HG03280 (cell line): ENCODE data around the gene CELSR3.

Experiments used
- ATAC-seq: cut with Tn5 transposase; IDR thresholded peaks from one replicate; pipeline ENCODE4 v1.9.1; 2021; ENCODE audit warnings: mild to moderate bottlenecking, moderate library complexity; ENCODE audit not compliant: unreplicated experiment

Gene CELSR3

GRCh38 chr3:48663489-48664312 lies 1.0 kb upstream of the CELSR3 start:
- ATAC-seq = peak; percentile 87

- ATAC-seq = no peak
Observed at GRCh38 chr3:48662145-48662752, 437 bp downstream of the CELSR3 start.

GRCh38 chr3:48661501-48662144 lies 1.1 kb downstream of the CELSR3 start:
- ATAC-seq = no peak

- no peak for ATAC-seq
Observed at GRCh38 chr3:48660800-48661400, 1.8 kb downstream of the CELSR3 start.

DNA sequence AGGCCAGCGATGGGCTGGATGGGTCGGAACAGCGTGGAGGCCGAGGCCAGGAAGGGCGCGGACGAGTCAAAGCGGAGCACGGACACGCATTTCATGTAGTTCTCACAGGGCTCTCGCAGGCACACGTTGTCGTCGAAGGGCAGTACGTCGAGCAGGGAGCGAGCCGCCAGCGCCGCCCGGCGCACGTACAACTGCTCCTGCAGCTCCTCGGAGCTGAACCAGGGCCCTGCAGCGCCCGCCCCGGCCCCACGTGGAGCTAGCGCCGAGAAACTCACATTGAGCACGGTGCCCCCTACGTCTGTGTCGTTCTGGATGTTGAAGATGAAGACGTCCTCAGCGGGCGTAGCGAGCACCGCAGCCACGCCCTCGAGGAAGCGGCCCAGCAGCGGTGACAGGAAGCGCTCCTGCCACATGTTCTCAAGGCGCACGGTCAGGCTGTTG lies 5.8 kb downstream of the CELSR3 start:
- ATAC-seq = no peak

- ATAC-seq = peak; percentile 57
Observed at GRCh38 chr3:48656061-48656840, 6.4 kb downstream of the CELSR3 start.

DNA sequence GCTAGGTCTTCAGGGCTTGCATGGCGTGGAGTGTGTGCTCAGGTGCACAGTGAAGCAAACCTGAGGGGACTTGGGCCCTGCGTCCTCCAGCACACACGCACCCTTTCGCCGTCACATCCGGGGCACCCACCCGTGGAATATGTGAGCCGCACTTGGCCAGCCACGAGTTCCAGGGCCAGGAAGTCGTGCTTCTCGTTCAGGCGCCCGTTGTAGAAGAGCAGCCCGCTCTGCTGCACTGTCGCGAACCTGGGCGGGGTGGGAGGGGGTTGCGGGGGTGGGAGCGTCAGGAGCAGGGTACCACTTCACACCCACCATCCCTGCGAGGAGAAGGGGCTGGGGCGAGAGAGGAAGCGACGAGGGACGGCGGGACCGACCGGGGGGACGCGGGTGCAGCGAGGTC lies 7.1 kb downstream of the CELSR3 start:
- no peak for ATAC-seq

GRCh38 chr3:48655063-48655462 lies 7.6 kb downstream of the CELSR3 start:
- no peak for ATAC-seq

- no peak for ATAC-seq
Observed at GRCh38 chr3:48652923-48653715, 9.6 kb downstream of the CELSR3 start.

- ATAC-seq = no peak
Observed at GRCh38 chr3:48651771-48652170, 10.9 kb downstream of the CELSR3 start.

- no peak for ATAC-seq
Observed at GRCh38 chr3:48650723-48651122, 12.0 kb downstream of the CELSR3 start.

GRCh38 chr3:48648188-48648850 lies 14.4 kb downstream of the CELSR3 start:
- no peak for ATAC-seq

GRCh38 chr3:48647714-48648113 lies 15.0 kb downstream of the CELSR3 start:
- no peak for ATAC-seq

- no peak for ATAC-seq
Observed at GRCh38 chr3:48644898-48645760, 17.6 kb downstream of the CELSR3 start.

- no peak for ATAC-seq
Observed at GRCh38 chr3:48642605-48643004, 20.1 kb downstream of the CELSR3 start.

DNA sequence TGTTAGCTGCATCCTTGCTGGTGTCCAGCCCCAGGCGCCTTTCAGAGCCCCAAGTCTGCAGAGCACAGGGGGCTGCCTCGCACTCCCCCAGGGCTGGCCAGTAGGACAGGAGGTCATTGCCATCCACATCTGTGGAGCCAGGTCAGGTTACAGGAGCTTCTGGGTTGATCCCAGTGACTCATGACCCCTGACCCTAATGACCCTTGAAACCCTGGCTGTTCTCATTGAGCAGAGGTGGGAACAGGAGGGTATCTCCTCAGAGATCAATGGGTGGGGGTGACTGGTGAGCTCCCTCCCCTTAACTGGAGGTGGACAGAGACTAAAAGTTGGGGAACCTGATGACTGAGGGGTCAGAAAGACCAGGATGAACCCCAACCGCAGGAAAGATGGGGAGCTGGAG lies 21.3 kb downstream of the CELSR3 start:
- ATAC-seq = no peak

GRCh38 chr3:48639944-48640606 lies 22.6 kb downstream of the CELSR3 start:
- ATAC-seq = no peak

DNA sequence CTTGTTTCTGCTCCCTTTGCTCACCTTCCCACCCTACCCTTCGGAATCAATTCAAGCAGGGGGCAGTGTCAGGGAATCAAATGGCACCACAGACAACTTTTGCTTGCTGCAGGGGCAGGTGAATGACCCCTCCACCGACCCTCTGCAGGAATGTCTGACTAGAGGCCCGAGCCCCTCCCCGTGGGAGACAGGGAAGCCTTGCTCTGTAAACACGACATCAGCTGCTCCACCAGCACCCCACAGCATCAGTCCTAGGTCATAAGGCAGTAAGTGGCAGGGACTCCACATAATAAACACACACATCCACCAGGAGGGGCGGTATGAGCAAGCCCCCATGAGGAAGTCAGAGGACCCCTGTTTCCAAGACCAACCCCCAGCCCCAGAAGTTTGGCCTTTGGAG lies 25.4 kb downstream of the CELSR3 start:
- ATAC-seq = no peak
